Right lobe of liver (tissue), 6 donors: ENCODE measurements around the gene AFAP1. TPM values are rescaled to one million over a fixed set of nuclear protein-coding genes. Genes with fewer than 3 reads are reported as not detected.

Experiments used
- ATAC-seq, 4 donors: fragments of 200-7000 bp; cut with Tn5 transposase; one replicate each; pipeline ENCODE4 v1.9.1; 2020; ENCODE audit warnings: mild to moderate bottlenecking in 4 of 4, moderate library complexity in 4 of 4
- DNase-seq, 3 donors: peaks; one replicate each; pipeline ENCODE4 v3.0.0-alpha.2; 2020
- H3K27ac ChIP-seq, 3 donors: fragments of 200-600 bp; one replicate each; pipeline ENCODE4 v1.8.0; 2022
- H3K27me3 ChIP-seq, 2 donors: fragments of 200-600 bp; one replicate each; pipeline ENCODE4 v1.8.0; 2022
- H3K36me3 ChIP-seq, 4 donors: fragments of 200-600 bp; sonication (generic) in 1 of 4; one replicate each; pipeline versions ENCODE4 v1.5.1 to v1.8.0; 2017 to 2022; ENCODE audit warnings: control low read depth in 1 of 4
- H3K4me1 ChIP-seq, 4 donors: fragments of 200-600 bp; sonication (generic) in 1 of 4; one replicate each; pipeline versions ENCODE4 v1.5.1 to v1.8.0; 2017 to 2022; ENCODE audit warnings: control low read depth in 1 of 4
- H3K4me3 ChIP-seq, 3 donors: fragments of 200-600 bp; one replicate each; pipeline ENCODE4 v1.8.0; 2022
- H3K9me3 ChIP-seq, 4 donors: fragments of 200-600 bp; sonication (generic) in 1 of 4; one replicate each; pipeline versions ENCODE4 v1.5.1 to v1.8.0; 2017 to 2022; ENCODE audit warnings: control low read depth in 1 of 4
- POLR2A ChIP-seq: fragments of 450-650 bp; IDR thresholded peaks from one replicate; pipeline ENCODE4 v1.6.1; 2017; ENCODE audit warnings: antibody characterized with exemption, mild to moderate bottlenecking
- WGBS: methylation state at CpG from one replicate; pipeline ENCODE4 v1.1.6; 2018; ENCODE audit warnings: low coverage, low lambda C conversion rate; ENCODE audit not compliant: insufficient coverage; ENCODE audit errors: missing lambda C conversion rate; 5-methylcytosine and 5-hydroxymethylcytosine counted together
- intact Hi-C, 2 donors: fragments of 100-400 bp; cut with DNase I; formaldehyde crosslinking; loops; one replicate each; pipeline versions ENCODE4 v1.11.2 to v1.14.1; 2022
- total RNA-seq, 6 experiments: library from RNA; depleted of rRNA in 2 of 6; stranded (reverse); fragments of >200 nt in 2 of 6; fragmentation: NEBNext Ultra II Directional in 3 of 6; extraction: Animal tissue kit (Norgen Biotek cat#: 25700) in 3 of 6; gene quantifications; one replicate each; pipeline versions ENCODE4 v1.1.0 to v1.2.4, GENCODE V29; 2016 to 2023
- TF ChIP-seq, protein P1 (sequence below), 4 donors: fragments of 200-600 bp in 3 of 4; fragments of 450-650 bp in 1 of 4; IDR thresholded peaks; one replicate each; pipeline versions ENCODE4 v1.5.1 to v1.8.0; 2016 to 2022; ENCODE audit warnings: antibody characterized with exemption in 4 of 4, mild to moderate bottlenecking in 2 of 4
- donor health status: DM: no; HTN: yes; CAD: no.
- donor health status: DM: no; HTN: no; CAD: no.
- donor health status: DM: no; HTN: no; CAD: no.
- donor health status: DM: no; HTN: yes; CAD: no.
- donor health status: DM: no; HTN: yes; CAD: no.

Gene AFAP1
- total RNA-seq, 6 experiments from 2014 or later: 0.95 to 3.1 (median 1.9) TPM

- DNase-seq: no peak
These were observed 149.6 kb downstream of the AFAP1 start for GRCh38 chr4:7790023-7790422.

DNA sequence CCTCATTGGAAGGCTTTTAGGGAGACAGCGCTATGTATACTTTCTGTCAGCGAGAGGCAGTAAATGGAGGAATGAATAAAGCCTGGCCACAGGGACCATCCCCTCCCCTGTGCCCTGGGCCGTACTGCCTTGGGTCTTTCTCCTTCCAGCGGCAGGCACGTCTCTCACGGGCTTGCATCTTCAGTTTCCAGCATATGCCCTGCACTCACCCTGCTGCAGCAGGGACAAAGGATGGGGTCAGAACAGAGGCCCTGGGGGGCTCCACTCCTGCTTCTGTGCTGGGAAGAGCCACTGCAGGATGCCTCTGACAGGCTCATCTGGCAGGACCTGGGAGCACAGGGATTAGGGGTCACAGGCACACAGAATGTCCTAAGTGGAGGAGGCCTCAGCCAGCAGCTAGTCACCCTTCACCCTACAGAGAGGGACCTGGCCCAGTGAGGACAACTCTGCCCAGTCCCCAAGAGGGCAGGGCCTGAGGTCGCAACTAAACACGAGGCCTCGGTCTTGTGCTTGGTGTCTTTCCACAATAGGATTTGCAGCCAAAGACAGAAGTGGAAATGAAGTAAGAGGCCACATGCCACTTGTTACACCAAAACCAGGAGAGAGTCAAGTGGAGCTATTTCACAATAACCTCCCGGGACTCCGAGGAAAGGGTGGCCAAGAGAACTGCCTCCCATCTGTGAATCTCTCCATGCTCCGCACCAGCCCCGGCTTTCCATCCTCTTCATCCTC, 150.8 kb downstream of the AFAP1 start:
- H3K4me1 ChIP-seq: no peaks in the 10 kb centered on the region
- peak in 1 of 4 donors; percentile 10 for ATAC-seq
- intact Hi-C loops: no loop called here
- TF ChIP-seq, protein P1, sequence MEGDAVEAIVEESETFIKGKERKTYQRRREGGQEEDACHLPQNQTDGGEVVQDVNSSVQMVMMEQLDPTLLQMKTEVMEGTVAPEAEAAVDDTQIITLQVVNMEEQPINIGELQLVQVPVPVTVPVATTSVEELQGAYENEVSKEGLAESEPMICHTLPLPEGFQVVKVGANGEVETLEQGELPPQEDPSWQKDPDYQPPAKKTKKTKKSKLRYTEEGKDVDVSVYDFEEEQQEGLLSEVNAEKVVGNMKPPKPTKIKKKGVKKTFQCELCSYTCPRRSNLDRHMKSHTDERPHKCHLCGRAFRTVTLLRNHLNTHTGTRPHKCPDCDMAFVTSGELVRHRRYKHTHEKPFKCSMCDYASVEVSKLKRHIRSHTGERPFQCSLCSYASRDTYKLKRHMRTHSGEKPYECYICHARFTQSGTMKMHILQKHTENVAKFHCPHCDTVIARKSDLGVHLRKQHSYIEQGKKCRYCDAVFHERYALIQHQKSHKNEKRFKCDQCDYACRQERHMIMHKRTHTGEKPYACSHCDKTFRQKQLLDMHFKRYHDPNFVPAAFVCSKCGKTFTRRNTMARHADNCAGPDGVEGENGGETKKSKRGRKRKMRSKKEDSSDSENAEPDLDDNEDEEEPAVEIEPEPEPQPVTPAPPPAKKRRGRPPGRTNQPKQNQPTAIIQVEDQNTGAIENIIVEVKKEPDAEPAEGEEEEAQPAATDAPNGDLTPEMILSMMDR (IDR thresholded peaks at IDR 0.05): no peak
- no peak for TF ChIP-seq POLR2A
- WGBS: 75% methylated on average over 7 of the region's 13 CpGs
- H3K4me3 ChIP-seq: no peak overlapping the region
- no peaks in the 10 kb centered on the region for H3K9me3 ChIP-seq
- no peak overlapping the region for H3K27ac ChIP-seq
- no peaks in the 10 kb centered on the region for H3K27me3 ChIP-seq
- DNase-seq: peak in 1 of 3 donors; percentile 22
- no peaks in the 10 kb centered on the region for H3K36me3 ChIP-seq

More at GRCh38 chr4:7790023-7790422, 149.6 kb downstream of the AFAP1 start:
- 50% methylated on average over 2 of the region's 2 CpGs for WGBS
- no peaks in the 10 kb centered on the region for H3K36me3 ChIP-seq
- ATAC-seq: no peak
- no peaks in the 10 kb centered on the region for H3K27me3 ChIP-seq
- no peaks in the 10 kb centered on the region for H3K9me3 ChIP-seq
- no peak overlapping the region for H3K4me3 ChIP-seq
- H3K4me1 ChIP-seq: no peaks in the 10 kb centered on the region
- intact Hi-C loops: loop anchor here in 1 of 2 donors (10.0 kb wide), 1 partner anchor 595 kb away; the partner anchor contains the start of gene SORCS2
- H3K27ac ChIP-seq: no peak overlapping the region
- TF ChIP-seq, protein P1 (IDR thresholded peaks at IDR 0.05): no peak
- TF ChIP-seq POLR2A: no peak

DNA sequence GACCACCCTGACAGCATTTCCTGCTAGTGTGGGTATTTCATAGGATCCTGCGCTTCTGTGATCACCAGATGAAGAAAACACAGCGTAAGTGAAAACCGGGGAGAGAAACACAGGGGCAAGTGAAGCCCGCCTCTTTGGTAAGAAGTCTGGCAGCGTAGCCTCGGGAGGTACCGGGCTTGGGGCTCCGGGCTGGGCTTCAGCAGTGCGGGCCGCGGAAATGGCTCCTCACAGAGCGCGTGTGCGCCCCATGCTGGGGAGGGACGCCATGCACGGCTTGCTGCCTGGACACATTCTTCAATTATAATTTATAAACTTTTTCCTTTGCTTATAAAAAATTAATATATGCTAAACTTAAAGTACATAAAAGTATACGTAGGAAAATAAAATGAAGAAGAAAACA, 151.5 kb downstream of the AFAP1 start:
- H3K4me3 ChIP-seq: no peak overlapping the region
- intact Hi-C loops: no loop called here
- H3K36me3 ChIP-seq: no peaks in the 10 kb centered on the region
- no peak overlapping the region for H3K27ac ChIP-seq
- no peaks in the 10 kb centered on the region for H3K9me3 ChIP-seq
- 91% methylated on average over 9 of the region's 17 CpGs for WGBS
- H3K27me3 ChIP-seq: no peaks in the 10 kb centered on the region
- ATAC-seq: no peak
- DNase-seq: peak in 1 of 3 donors; percentile 26
- H3K4me1 ChIP-seq: no peaks in the 10 kb centered on the region
- no peak for TF ChIP-seq POLR2A
- TF ChIP-seq, protein P1 (IDR thresholded peaks at IDR 0.05): no peak

DNA sequence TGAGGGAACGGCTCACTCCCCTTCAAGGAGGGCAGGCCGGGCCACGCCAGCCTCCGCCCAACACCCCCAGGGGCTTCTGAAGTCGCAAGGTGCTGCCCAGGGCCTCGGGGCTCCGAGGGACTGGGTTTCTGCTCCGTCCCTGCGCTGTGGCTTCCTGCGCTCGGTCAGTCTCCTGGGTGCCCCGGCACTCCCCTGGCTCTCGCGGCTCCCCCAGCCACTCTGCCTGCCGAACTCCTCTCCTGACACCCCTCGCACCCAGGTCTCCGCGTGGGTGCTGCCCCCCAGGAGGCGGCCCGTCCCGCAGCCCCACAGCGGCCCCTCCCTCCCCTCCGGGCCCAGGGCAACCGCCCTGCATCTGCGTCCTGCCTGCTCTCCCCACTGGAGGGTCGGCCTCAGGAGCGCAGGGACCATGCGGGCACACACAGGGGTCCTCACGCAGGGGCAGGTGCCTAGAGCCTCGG, 151.9 kb downstream of the AFAP1 start:
- no peak overlapping the region for H3K4me3 ChIP-seq
- TF ChIP-seq, protein P1 (IDR thresholded peaks at IDR 0.05): no peak
- no peak for TF ChIP-seq POLR2A
- peak in 1 of 4 donors; percentile 26 for ATAC-seq
- no peaks in the 10 kb centered on the region for H3K4me1 ChIP-seq
- DNase-seq: peak in 1 of 3 donors; percentile 49
- intact Hi-C loops: no loop called here
- no peaks in the 10 kb centered on the region for H3K9me3 ChIP-seq
- no peak overlapping the region for H3K27ac ChIP-seq
- H3K27me3 ChIP-seq: no peaks in the 10 kb centered on the region
- H3K36me3 ChIP-seq: no peaks in the 10 kb centered on the region
- WGBS: 90% methylated on average over 2 of the region's 30 CpGs
